Gastroesophageal sphincter (tissue), 4 donors: ENCODE data around the gene GTF2F2. TPM values are rescaled to one million over a fixed set of nuclear protein-coding genes. Genes with fewer than 3 reads are reported as not detected.

Experiments used
- ATAC-seq: fragments of 150-250 bp; one replicate; pipeline ENCODE4 v1.9.1; 2016; ENCODE audit warnings: mild to moderate bottlenecking, moderate library complexity
- H3K27ac ChIP-seq, 4 donors: fragments of 200-600 bp; sonication (generic) in 3 of 4; 1 replicate in 3 of 4; 2 replicates in 1 of 4; pipeline ENCODE4 v1.5.1; 2016 to 2019
- H3K27me3 ChIP-seq: fragments of 200-600 bp; sonication (generic); one replicate; pipeline ENCODE4 v1.5.1; 2019
- H3K36me3 ChIP-seq, 2 donors: fragments of 200-600 bp; sonication (generic); one replicate each; pipeline ENCODE4 v1.5.1; 2019; ENCODE audit warnings: control low read depth in 1 of 2
- H3K4me1 ChIP-seq, 3 donors: fragments of 200-600 bp; sonication (generic); 1 replicate in 2 of 3; 2 replicates in 1 of 3; pipeline ENCODE4 v1.5.1; 2016 to 2019; ENCODE audit warnings: control low read depth in 2 of 3
- H3K4me3 ChIP-seq, 2 donors: fragments of 200-600 bp; sonication (generic); one replicate each; pipeline ENCODE4 v1.5.1; 2019; ENCODE audit warnings: mild to moderate bottlenecking in 1 of 2, moderate library complexity in 1 of 2
- H3K9me3 ChIP-seq, 3 donors: fragments of 200-600 bp; sonication (generic); one replicate each; pipeline ENCODE4 v1.5.1; 2017 to 2019; ENCODE audit warnings: control low read depth in 2 of 3
- CTCF ChIP-seq, 4 experiments: fragments of 200-600 bp in 2 of 4; fragments of 450-650 bp in 2 of 4; sonication (generic) in 1 of 4; IDR thresholded peaks; one replicate each; pipeline ENCODE4 v1.5.1; 2017 to 2019; ENCODE audit warnings: antibody characterized with exemption in 4 of 4, mild to moderate bottlenecking in 2 of 4, moderate library complexity in 2 of 4
- EP300 ChIP-seq: sonication (generic); formaldehyde crosslinking; IDR thresholded peaks from one replicate; pipeline ENCODE4 v1.6.1; 2017; ENCODE audit warnings: antibody characterized with exemption, mild to moderate bottlenecking
- POLR2A ChIP-seq, 2 donors: fragments of 450-650 bp; IDR thresholded peaks; one replicate each; pipeline ENCODE4 v1.6.1; 2017; ENCODE audit warnings: antibody characterized with exemption in 2 of 2, mild to moderate bottlenecking in 2 of 2, moderate library complexity in 1 of 2
- POLR2AphosphoS5 ChIP-seq: sonication (generic); formaldehyde crosslinking; IDR thresholded peaks from one replicate; pipeline ENCODE4 v1.6.1; 2017; ENCODE audit warnings: antibody characterized with exemption
- WGBS, 2 donors: methylation state at CpG; one replicate each; pipeline ENCODE4 v1.1.5; 2018; ENCODE audit warnings: low coverage in 1 of 2; 5-methylcytosine and 5-hydroxymethylcytosine counted together
- total RNA-seq, 4 donors: library from RNA; depleted of rRNA; stranded (reverse); fragments of >200 nt; gene quantifications; one replicate each; pipeline ENCODE4 v1.1.0, GENCODE V29; 2016

GTF2F2 gene
- total RNA-seq, 4 donors from 2014 or later: 15.3 to 19.6 (median 17.7) TPM

GRCh38 chr13:45103449-45103848, 16.9 kb upstream of the GTF2F2 start:
- no peak overlapping the region for H3K27ac ChIP-seq
- no peak for TF ChIP-seq EP300
- no peak for TF ChIP-seq POLR2A (IDR thresholded peaks at IDR 0.05)
- no peak for TF ChIP-seq CTCF (IDR thresholded peaks at IDR 0.05)
- no peak for TF ChIP-seq POLR2AphosphoS5
- whole genome bisulfite sequencing, 2 donors: 66 to 72% methylated on average over 2 of the region's 2 CpGs

GRCh38 chr13:45104261-45104660, 16.0 kb upstream of the GTF2F2 start:
- H3K9me3 ChIP-seq: no peaks in the 10 kb centered on the region
- no peak for TF ChIP-seq POLR2AphosphoS5
- TF ChIP-seq CTCF (IDR thresholded peaks at IDR 0.05): no peak
- TF ChIP-seq POLR2A (IDR thresholded peaks at IDR 0.05): no peak
- no peak for TF ChIP-seq EP300
- 84 to 86% methylated on average over 2 to 3 of the region's 3 CpGs for WGBS, 2 donors
- no peaks in the 10 kb centered on the region for H3K36me3 ChIP-seq
- H3K27ac ChIP-seq: no peak overlapping the region
- ATAC-seq: no peak
- peaks cover 12% of the 10 kb centered on the region for H3K27me3 ChIP-seq
- H3K4me1 ChIP-seq: no peaks in the 10 kb centered on the region
- H3K4me3 ChIP-seq: no peak overlapping the region

More at GRCh38 chr13:45103449-45103848, 16.9 kb upstream of the GTF2F2 start:
- ATAC-seq: no peak
- Histone ChIP-seq H3K27me3 (peaks cover 7% of the 10 kb centered on the region), H3K4me3 (no peak overlapping the region), H3K36me3 (no peaks in the 10 kb centered on the region), H3K9me3 (no peaks in the 10 kb centered on the region), H3K4me1 (no peaks in the 10 kb centered on the region)

DNA sequence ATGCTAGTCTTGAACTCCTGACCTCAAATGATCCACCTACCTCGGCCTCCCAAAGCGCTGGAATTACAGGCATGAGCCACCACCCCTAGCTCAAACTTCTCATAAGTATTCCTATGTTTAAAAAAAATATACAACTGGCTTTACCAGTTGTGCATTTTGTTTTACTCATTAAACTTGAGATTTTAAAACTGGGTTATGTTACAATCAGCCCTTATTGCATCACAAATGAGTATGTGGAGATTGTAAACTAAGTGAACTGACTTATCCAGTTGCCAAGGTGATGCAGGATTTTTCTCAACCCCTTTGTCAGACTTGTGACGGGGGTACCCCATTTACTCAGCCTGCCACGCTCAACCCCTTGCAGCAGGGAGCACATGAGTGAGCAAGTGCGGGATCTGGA, 14.4 kb upstream of the GTF2F2 start:
- no peak for TF ChIP-seq EP300
- TF ChIP-seq POLR2A (IDR thresholded peaks at IDR 0.05): no peak
- peaks cover 12% of the 10 kb centered on the region for H3K27me3 ChIP-seq
- no peaks in the 10 kb centered on the region for H3K36me3 ChIP-seq
- no peaks in the 10 kb centered on the region for H3K9me3 ChIP-seq
- no peak overlapping the region for H3K27ac ChIP-seq
- no peaks in the 10 kb centered on the region for H3K4me1 ChIP-seq
- WGBS, 2 donors: 88 to 93% methylated on average over 2 to 3 of the region's 5 CpGs
- no peak for ATAC-seq
- H3K4me3 ChIP-seq: no peak overlapping the region

DNA sequence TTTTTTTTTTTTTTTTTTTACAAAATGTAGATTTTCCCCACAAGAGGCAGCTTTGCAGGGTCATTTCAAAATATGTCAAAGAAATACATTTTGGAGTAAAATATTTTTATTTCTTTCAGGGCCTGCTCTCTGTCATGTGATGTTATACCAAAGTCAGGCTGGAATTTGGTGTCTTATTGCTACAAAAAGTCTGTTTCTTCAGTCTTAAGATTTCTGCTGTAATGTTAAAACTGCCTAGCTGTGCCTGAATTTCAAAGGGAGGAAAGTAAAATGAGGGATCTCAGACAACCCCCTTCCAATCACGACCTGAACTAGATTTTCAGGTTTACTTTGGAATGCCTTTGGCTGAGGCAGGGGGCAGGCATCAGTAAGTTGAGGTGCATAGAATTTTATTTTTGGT, 12.8 kb upstream of the GTF2F2 start:
- 36% methylated on average over 1 of the region's 1 CpG; no CpG with 5 or more reads in 1 of the 2 donors for WGBS, 2 donors
- no peaks in the 10 kb centered on the region for H3K4me1 ChIP-seq
- no peak for ATAC-seq
- H3K27me3 ChIP-seq: peaks cover 12% of the 10 kb centered on the region
- no peak overlapping the region for H3K4me3 ChIP-seq
- H3K27ac ChIP-seq: no peak overlapping the region
- H3K36me3 ChIP-seq: no peaks in the 10 kb centered on the region
- TF ChIP-seq EP300: no peak
- no peak for TF ChIP-seq POLR2AphosphoS5
- no peak for TF ChIP-seq CTCF (IDR thresholded peaks at IDR 0.05)
- TF ChIP-seq POLR2A (IDR thresholded peaks at IDR 0.05): no peak
- no peaks in the 10 kb centered on the region for H3K9me3 ChIP-seq

DNA sequence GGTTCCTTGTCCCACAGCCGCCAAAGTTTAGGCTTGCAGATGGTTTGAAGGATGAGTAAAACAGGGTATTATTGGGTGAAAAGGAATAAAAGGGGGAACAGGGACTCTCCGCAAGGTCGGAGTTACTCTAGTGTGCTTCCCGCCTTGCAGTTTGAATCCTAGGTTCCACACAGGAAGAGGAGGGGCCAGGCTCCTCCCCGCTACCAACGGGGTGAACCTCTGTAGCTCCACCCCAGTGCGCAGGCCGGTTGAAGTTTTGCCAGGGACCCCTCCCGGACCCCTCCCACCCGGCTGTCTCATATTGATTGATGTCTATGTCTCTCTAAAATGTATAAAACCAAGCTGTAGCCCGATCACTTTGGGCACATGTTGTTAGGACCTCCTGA, 11.6 kb upstream of the GTF2F2 start:
- no peak for ATAC-seq
- H3K4me3 ChIP-seq: no peak overlapping the region
- no peak for TF ChIP-seq POLR2AphosphoS5
- TF ChIP-seq EP300: no peak
- WGBS, 2 donors: 40% methylated on average over 9 of the region's 11 CpGs; no CpG with 5 or more reads in 1 of the 2 donors
- peaks cover 12% of the 10 kb centered on the region for H3K27me3 ChIP-seq
- H3K36me3 ChIP-seq: no peaks in the 10 kb centered on the region
- no peaks in the 10 kb centered on the region for H3K4me1 ChIP-seq
- H3K27ac ChIP-seq: no peak overlapping the region
- no peaks in the 10 kb centered on the region for H3K9me3 ChIP-seq

- ATAC-seq: no peak
- 54 to 67% methylated on average over 2 to 4 of the region's 5 CpGs for WGBS, 2 donors
- H3K4me1 ChIP-seq: no peaks in the 10 kb centered on the region
These were observed 11.1 kb upstream of the GTF2F2 start for GRCh38 chr13:45109102-45109720.

More at GRCh38 chr13:45109102-45109720, 11.1 kb upstream of the GTF2F2 start:
- H3K27ac ChIP-seq: no peak overlapping the region
- peaks cover 12% of the 10 kb centered on the region for H3K27me3 ChIP-seq
- H3K9me3 ChIP-seq: no peaks in the 10 kb centered on the region
- TF ChIP-seq EP300 (no peak), POLR2AphosphoS5 (no peak), POLR2A (IDR thresholded peaks at IDR 0.05) (no peak), CTCF (IDR thresholded peaks at IDR 0.05) (no peak)
- no peaks in the 10 kb centered on the region for H3K36me3 ChIP-seq
- no peak overlapping the region for H3K4me3 ChIP-seq
